ENCODE data around the gene ALK. TPM values are rescaled to one million over a fixed set of nuclear protein-coding genes. Genes with fewer than 3 reads are reported as not detected.

The ALK gene
- total and polyA plus RNA-seq, 10 of the 15 experiments (the other 5 are each of a cell fraction or from before 2014, with no cell fraction given): 0.11 TPM; not detected in 9

DNA sequence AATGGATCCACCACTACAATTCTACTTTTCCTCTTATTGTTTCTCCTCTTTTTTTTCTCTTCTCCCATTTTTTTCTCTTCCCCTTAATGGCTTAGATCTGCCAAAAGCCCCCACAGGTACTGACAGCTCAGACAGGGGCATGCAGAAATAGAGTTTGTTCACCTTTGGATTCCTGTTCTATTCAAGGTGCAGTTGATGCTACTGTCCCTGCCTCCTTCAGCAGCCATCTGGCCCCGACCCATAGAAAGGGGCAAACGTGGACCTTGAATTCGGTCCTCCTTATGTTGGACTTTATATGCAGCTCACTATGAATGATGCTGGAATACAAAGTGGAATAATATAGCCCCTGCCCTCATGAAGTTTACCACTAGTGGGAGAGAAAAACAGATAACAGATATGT is 27.7 kb upstream of the ALK start:
- intact Hi-C loops (cut with micrococcal nuclease; ENCODE audit: unreplicated experiment) (no loop called here), in situ Hi-C loops (cut with MboI) (no loop called here)
- ChIA-PET CTCF (interaction anchor here (1.2 kb wide), 1 partner anchor 25 kb away, joined by 4 read pairs; no protein-coding TSS in a partner anchor), SMC1A (ENCODE audit: uncharacterized antibody, unreplicated experiment) (no interaction called here), POLR2A (no interaction called here), RAD21 (ENCODE audit: unreplicated experiment) (no interaction called here)
- DNase-seq (ENCODE audit: low read depth, low spot score): no peak
- TF ChIP-seq SMARCA5 (IDR thresholded peaks at IDR 0.05): no peak
- no peak for TF ChIP-seq BRCA1 (IDR thresholded peaks at IDR 0.05; ENCODE audit: low read depth, low read length)
- TF ChIP-seq YBX1 (IDR thresholded peaks at IDR 0.05): no peak
- no peak for TF ChIP-seq NKRF (conservative IDR thresholded peaks at IDR 0.05)
- TF ChIP-seq, protein P1, sequence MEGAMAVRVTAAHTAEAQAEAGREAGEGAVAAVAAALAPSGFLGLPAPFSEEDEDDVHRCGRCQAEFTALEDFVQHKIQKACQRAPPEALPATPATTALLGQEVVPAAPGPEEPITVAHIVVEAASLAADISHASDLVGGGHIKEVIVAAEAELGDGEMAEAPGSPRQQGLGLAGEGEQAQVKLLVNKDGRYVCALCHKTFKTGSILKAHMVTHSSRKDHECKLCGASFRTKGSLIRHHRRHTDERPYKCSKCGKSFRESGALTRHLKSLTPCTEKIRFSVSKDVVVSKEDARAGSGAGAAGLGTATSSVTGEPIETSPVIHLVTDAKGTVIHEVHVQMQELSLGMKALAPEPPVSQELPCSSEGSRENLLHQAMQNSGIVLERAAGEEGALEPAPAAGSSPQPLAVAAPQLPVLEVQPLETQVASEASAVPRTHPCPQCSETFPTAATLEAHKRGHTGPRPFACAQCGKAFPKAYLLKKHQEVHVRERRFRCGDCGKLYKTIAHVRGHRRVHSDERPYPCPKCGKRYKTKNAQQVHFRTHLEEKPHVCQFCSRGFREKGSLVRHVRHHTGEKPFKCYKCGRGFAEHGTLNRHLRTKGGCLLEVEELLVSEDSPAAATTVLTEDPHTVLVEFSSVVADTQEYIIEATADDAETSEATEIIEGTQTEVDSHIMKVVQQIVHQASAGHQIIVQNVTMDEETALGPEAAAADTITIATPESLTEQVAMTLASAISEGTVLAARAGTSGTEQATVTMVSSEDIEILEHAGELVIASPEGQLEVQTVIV (IDR thresholded peaks at IDR 0.05; ENCODE audit: borderline replicate concordance, partially characterized antibody): no peak
- TF ChIP-seq WRNIP1 (IDR thresholded peaks at IDR 0.05; ENCODE audit: borderline replicate concordance, low read depth, low read length): no peak
- no peak for TF ChIP-seq POLR2AphosphoS2 (IDR thresholded peaks at IDR 0.05; ENCODE audit: low read depth, low read length)
- no peak for TF ChIP-seq ZNF24 (IDR thresholded peaks at IDR 0.05)
- BruUV-seq (replicated peaks): no TSS peak
- H3K27me3 ChIP-seq (replicated peaks in 1 of 2; ENCODE audit: control insufficient read depth in 2 of 2, insufficient read depth in 2 of 2, low read length in 1 of 2): no peaks in the 10 kb centered on the region; a peak in 1 of 4 replicates
- H3K36me3 ChIP-seq (ENCODE audit: control insufficient read depth in 2 of 2, insufficient read depth in 2 of 2, low read length in 1 of 2): no peaks in the 10 kb centered on the region
- no peak for FAIRE-seq
- no peak overlapping the region for H3K9ac ChIP-seq (ENCODE audit: control insufficient read depth, insufficient read depth, low read length)
- no peak for ATAC-seq
- H3K79me2 ChIP-seq (ENCODE audit: control insufficient read depth, insufficient read depth, low read length): no peaks in the 10 kb centered on the region
- no peaks in the 10 kb centered on the region for H3K9me3 ChIP-seq (replicated peaks; ENCODE audit: control insufficient read depth, insufficient read depth, low read length)
- no peak overlapping the region for H3K27ac ChIP-seq (ENCODE audit: control insufficient read depth, insufficient read depth)
- WGBS (ENCODE audit: insufficient coverage, insufficient replicate concordance, low lambda C conversion rate, missing lambda C conversion rate): 0% methylated on average over 3 of the region's 3 CpGs
- H3K4me1 ChIP-seq (ENCODE audit: control insufficient read depth, insufficient read depth, low read length): no peaks in the 10 kb centered on the region
- H3K4me3 ChIP-seq: no peak overlapping the region
- H3K4me2 ChIP-seq (ENCODE audit: control insufficient read depth, insufficient read depth): no peak overlapping the region
- H4K20me1 ChIP-seq (ENCODE audit: control insufficient read depth, insufficient read depth): no peaks in the 10 kb centered on the region
- H2AFZ ChIP-seq (ENCODE audit: control insufficient read depth, low read depth, low read length): no peak overlapping the region

Data from GM12878 (cell line).